Jurkat, Clone E6-1 (cell line): ENCODE measurements around the gene TIFAB.

Experiments
- DNase-seq: peaks from one replicate; pipeline ENCODE4 v3.0.0-alpha.2; 2011; ENCODE audit warnings: low read depth, low spot score
- H3K4me3 ChIP-seq: 2 replicates; pipeline ENCODE4 v1.5.1; 2011; ENCODE audit warnings: mild to moderate bottlenecking, low read length, control low read depth, moderate library complexity

TIFAB gene

GRCh38 chr5:135398855-135399793 lies 53.0 kb downstream of the TIFAB start, which contains the start of gene MACROH2A1:
Gene MACROH2A1 (minus strand): TSS chr5:135399231. CDS start chr5:135389093, 10,138 bp downstream.
- no peak for DNase-seq
- peak within 1 kb of the TSS; percentile 78 for H3K4me3 ChIP-seq

GRCh38 chr5:135398160-135398854 lies 53.8 kb downstream of the TIFAB start:
- no peak for DNase-seq
- H3K4me3 ChIP-seq = peak overlapping the region; percentile 78
